Measurements from ENCODE around the gene TMEM51. TPM values are rescaled to one million over a fixed set of nuclear protein-coding genes. Genes with fewer than 3 reads are reported as not detected.

TMEM51 gene
- total and polyA plus RNA-seq, 4 donors, result 1.3 to 8.8 (median 4.6) TPM

GRCh38 chr1:15148004-15148403, 5.5 kb upstream of the TMEM51 start:
- Histone ChIP-seq H3K27ac (ENCODE audit: low read depth in 1 of 2, low read length in 2 of 2) (no peak overlapping the region), H3K36me3 (ENCODE audit: control insufficient read depth in 1 of 2, insufficient read depth in 2 of 2, low read length in 1 of 2) (no peaks in the 10 kb centered on the region), H3K4me1 (ENCODE audit: control insufficient read depth in 1 of 2, insufficient read depth in 2 of 2, low read length in 2 of 2) (peaks cover 0 to 4% of the 10 kb centered on the region in 2 donors), H3K4me3 (ENCODE audit: low read length in 2 of 2) (no peak overlapping the region), H3K9me3 (ENCODE audit: control insufficient read depth, low read length) (no peaks in the 10 kb centered on the region), H3K27me3 (ENCODE audit: control insufficient read depth in 1 of 2, insufficient read depth in 2 of 2, low read length in 1 of 2) (no peaks in the 10 kb centered on the region)
- DNase-seq, result no peak
- ATAC-seq (ENCODE audit: low FRiP score), result no peak
- 82 to 88% methylated on average over 6 of the region's 6 CpGs for WGBS, 2 donors
- intact Hi-C loops (cut with DNase I), result no loop called here

GRCh38 chr1:15148475-15148874, 5.1 kb upstream of the TMEM51 start:
- H3K27me3 ChIP-seq (ENCODE audit: control insufficient read depth in 1 of 2, insufficient read depth in 2 of 2, low read length in 1 of 2), result no peaks in the 10 kb centered on the region
- peaks cover 0 to 4% of the 10 kb centered on the region in 2 donors for H3K4me1 ChIP-seq (ENCODE audit: control insufficient read depth in 1 of 2, insufficient read depth in 2 of 2, low read length in 2 of 2)
- ATAC-seq (ENCODE audit: low FRiP score) (no peak), DNase-seq (no peak)
- H3K4me3 ChIP-seq (ENCODE audit: low read length in 2 of 2), result no peak overlapping the region
- no peaks in the 10 kb centered on the region for H3K9me3 ChIP-seq (ENCODE audit: control insufficient read depth, low read length)
- 87 to 89% methylated on average over 9 of the region's 9 CpGs for WGBS, 2 donors
- no peak overlapping the region for H3K27ac ChIP-seq (ENCODE audit: low read depth in 1 of 2, low read length in 2 of 2)
- no peaks in the 10 kb centered on the region for H3K36me3 ChIP-seq (ENCODE audit: control insufficient read depth in 1 of 2, insufficient read depth in 2 of 2, low read length in 1 of 2)
- intact Hi-C loops (cut with DNase I), result no loop called here

- Histone ChIP-seq H3K27ac (ENCODE audit: low read depth in 1 of 2, low read length in 2 of 2) (no peak overlapping the region), H3K9me3 (ENCODE audit: control insufficient read depth, low read length) (no peaks in the 10 kb centered on the region), H3K4me1 (ENCODE audit: control insufficient read depth in 1 of 2, insufficient read depth in 2 of 2, low read length in 2 of 2) (peaks cover 0 to 4% of the 10 kb centered on the region in 2 donors), H3K4me3 (ENCODE audit: low read length in 2 of 2) (no peak overlapping the region), H3K27me3 (ENCODE audit: control insufficient read depth in 1 of 2, insufficient read depth in 2 of 2, low read length in 1 of 2) (no peaks in the 10 kb centered on the region), H3K36me3 (ENCODE audit: control insufficient read depth in 1 of 2, insufficient read depth in 2 of 2, low read length in 1 of 2) (no peaks in the 10 kb centered on the region)
- DNase-seq, result no peak
- no peak for ATAC-seq (ENCODE audit: low FRiP score)
- intact Hi-C loops (cut with DNase I), result no loop called here
- WGBS, 2 donors, result 0% methylated on average over 1 of the region's 1 CpG
These were observed 4.6 kb upstream of the TMEM51 start for GRCh38 chr1:15148941-15149340.

GRCh38 chr1:15150376-15150775, 3.2 kb upstream of the TMEM51 start:
- Histone ChIP-seq H3K27ac (ENCODE audit: low read depth in 1 of 2, low read length in 2 of 2) (no peak overlapping the region), H3K4me3 (ENCODE audit: low read length in 2 of 2) (no peak overlapping the region), H3K4me1 (ENCODE audit: control insufficient read depth in 1 of 2, insufficient read depth in 2 of 2, low read length in 2 of 2) (peaks cover 0 to 4% of the 10 kb centered on the region in 2 donors), H3K9me3 (ENCODE audit: control insufficient read depth, low read length) (no peaks in the 10 kb centered on the region), H3K27me3 (ENCODE audit: control insufficient read depth in 1 of 2, insufficient read depth in 2 of 2, low read length in 1 of 2) (no peaks in the 10 kb centered on the region), H3K36me3 (ENCODE audit: control insufficient read depth in 1 of 2, insufficient read depth in 2 of 2, low read length in 1 of 2) (no peaks in the 10 kb centered on the region)
- no peak for ATAC-seq (ENCODE audit: low FRiP score)
- intact Hi-C loops (cut with DNase I), result loop anchor here in 1 of 2 donors (5.0 to 10.0 kb wide), 3 partner anchors 62 to 254 kb away; partner anchors contain the start of gene EFHD2
- WGBS, 2 donors, result 96 to 100% methylated on average over 3 of the region's 3 CpGs
- DNase-seq, result no peak

- ATAC-seq (ENCODE audit: low FRiP score) (no peak), DNase-seq (no peak)
- WGBS, 2 donors, result 80 to 81% methylated on average over 5 of the region's 5 CpGs
- intact Hi-C loops (cut with DNase I), result loop anchor here in 1 of 2 donors (5.0 to 10.0 kb wide), 3 partner anchors 61 to 253 kb away; partner anchors contain the start of gene EFHD2
- Histone ChIP-seq H3K27ac (ENCODE audit: low read depth in 1 of 2, low read length in 2 of 2) (no peak overlapping the region), H3K4me3 (ENCODE audit: low read length in 2 of 2) (no peak overlapping the region), H3K36me3 (ENCODE audit: control insufficient read depth in 1 of 2, insufficient read depth in 2 of 2, low read length in 1 of 2) (no peaks in the 10 kb centered on the region), H3K4me1 (ENCODE audit: control insufficient read depth in 1 of 2, insufficient read depth in 2 of 2, low read length in 2 of 2) (peaks cover 0 to 4% of the 10 kb centered on the region in 2 donors), H3K27me3 (ENCODE audit: control insufficient read depth in 1 of 2, insufficient read depth in 2 of 2, low read length in 1 of 2) (no peaks in the 10 kb centered on the region), H3K9me3 (ENCODE audit: control insufficient read depth, low read length) (no peaks in the 10 kb centered on the region)
These were observed 2.2 kb upstream of the TMEM51 start for GRCh38 chr1:15151377-15151806.

- H3K9me3 ChIP-seq (ENCODE audit: control insufficient read depth, low read length), result no peaks in the 10 kb centered on the region
- DNase-seq (no peak), ATAC-seq (ENCODE audit: low FRiP score) (no peak)
- H3K36me3 ChIP-seq (ENCODE audit: control insufficient read depth in 1 of 2, insufficient read depth in 2 of 2, low read length in 1 of 2), result no peaks in the 10 kb centered on the region
- no peak overlapping the region for H3K4me3 ChIP-seq (ENCODE audit: low read length in 2 of 2)
- H3K27ac ChIP-seq (ENCODE audit: low read depth in 1 of 2, low read length in 2 of 2), result no peak overlapping the region
- 67 to 78% methylated on average over 3 of the region's 3 CpGs for WGBS, 2 donors
- intact Hi-C loops (cut with DNase I), result loop anchor here (2.0 to 10.0 kb wide), 4 partner anchors 60 to 253 kb away; partner anchors contain the start of gene EFHD2 (in 1 of the 2)
- no peaks in the 10 kb centered on the region for H3K27me3 ChIP-seq (ENCODE audit: control insufficient read depth in 1 of 2, insufficient read depth in 2 of 2, low read length in 1 of 2)
- peaks cover 0 to 4% of the 10 kb centered on the region in 2 donors for H3K4me1 ChIP-seq (ENCODE audit: control insufficient read depth in 1 of 2, insufficient read depth in 2 of 2, low read length in 2 of 2)
These were observed 1.7 kb upstream of the TMEM51 start for GRCh38 chr1:15151871-15152270.

GRCh38 chr1:15152318-15153183, 996 bp upstream of the TMEM51 start:
- Histone ChIP-seq H3K27ac (ENCODE audit: low read depth in 1 of 2, low read length in 2 of 2) (peak overlapping the region in 1 of 2 donors; percentile 72), H3K4me1 (ENCODE audit: control insufficient read depth in 1 of 2, insufficient read depth in 2 of 2, low read length in 2 of 2) (no peaks in the 10 kb centered on the region), H3K36me3 (ENCODE audit: control insufficient read depth in 1 of 2, insufficient read depth in 2 of 2, low read length in 1 of 2) (no peaks in the 10 kb centered on the region), H3K9me3 (ENCODE audit: control insufficient read depth, low read length) (no peaks in the 10 kb centered on the region), H3K27me3 (ENCODE audit: control insufficient read depth in 1 of 2, insufficient read depth in 2 of 2, low read length in 1 of 2) (no peaks in the 10 kb centered on the region), H3K4me3 (ENCODE audit: low read length in 2 of 2) (peak overlapping the region; percentile 52 to 56)
- peak; percentile 90 to 94 for DNase-seq
- intact Hi-C loops (cut with DNase I), result loop anchor here (2.0 to 10.0 kb wide), 4 partner anchors 60 to 252 kb away; partner anchors contain the start of gene EFHD2 (in 1 of the 2)
- WGBS, 2 donors, result 1% methylated on average over 52 to 61 of the region's 61 CpGs
- peak; percentile 81 for ATAC-seq (ENCODE audit: low FRiP score)

GRCh38 chr1:15153842-15154479, 414 bp downstream of the TMEM51 start:
- WGBS, 2 donors, result 0 to 1% methylated on average over 67 to 74 of the region's 74 CpGs
- Histone ChIP-seq H3K4me1 (ENCODE audit: control insufficient read depth in 1 of 2, insufficient read depth in 2 of 2, low read length in 2 of 2) (no peaks in the 10 kb centered on the region), H3K9me3 (ENCODE audit: control insufficient read depth, low read length) (no peaks in the 10 kb centered on the region), H3K27ac (ENCODE audit: low read depth in 1 of 2, low read length in 2 of 2) (no peak overlapping the region), H3K27me3 (ENCODE audit: control insufficient read depth in 1 of 2, insufficient read depth in 2 of 2, low read length in 1 of 2) (no peaks in the 10 kb centered on the region), H3K4me3 (ENCODE audit: low read length in 2 of 2) (peak overlapping the region; percentile 52 to 56), H3K36me3 (ENCODE audit: control insufficient read depth in 1 of 2, insufficient read depth in 2 of 2, low read length in 1 of 2) (no peaks in the 10 kb centered on the region)
- intact Hi-C loops (cut with DNase I), result loop anchor here (2.0 to 10.0 kb wide), 4 partner anchors 58 to 251 kb away; partner anchors contain the start of gene EFHD2 (in 1 of the 2)
- ATAC-seq (ENCODE audit: low FRiP score), result peak; percentile 66
- DNase-seq, result peak; percentile 75 to 91
